Stomach smooth muscle (tissue), 2 donors: Measurements from ENCODE around the gene PAK6.

Experiments used
- H3K27ac ChIP-seq: one replicate; pipeline ENCODE4 v1.7.0; 2013; ENCODE audit warnings: mild to moderate bottlenecking, low read length, inconsistent platforms
- H3K27me3 ChIP-seq, 2 donors: one replicate each; pipeline ENCODE4 v1.7.0; 2013; ENCODE audit warnings: low read length in 2 of 2; ENCODE audit not compliant: insufficient read depth in 2 of 2, control insufficient read depth in 1 of 2
- H3K36me3 ChIP-seq, 2 donors: one replicate each; pipeline ENCODE4 v1.7.0; 2013; ENCODE audit warnings: low read length in 2 of 2; ENCODE audit not compliant: control insufficient read depth in 2 of 2, insufficient read depth in 2 of 2
- H3K4me1 ChIP-seq: one replicate; pipeline ENCODE4 v1.7.0; 2013; ENCODE audit warnings: low read length; ENCODE audit not compliant: control insufficient read depth, insufficient read depth
- H3K4me3 ChIP-seq, 2 donors: one replicate each; pipeline ENCODE4 v1.7.0; 2013; ENCODE audit warnings: low read length in 2 of 2
- H3K9ac ChIP-seq, 2 donors: one replicate each; pipeline ENCODE4 v1.7.0; 2013; ENCODE audit warnings: low read length in 2 of 2, mild to moderate bottlenecking in 1 of 2
- H3K9me3 ChIP-seq, 2 donors: one replicate each; pipeline ENCODE4 v1.7.0; 2013; ENCODE audit warnings: low read length in 2 of 2; ENCODE audit not compliant: control insufficient read depth in 2 of 2
- donor health status: healthy.
- donor health status: Pancreatic carcinoma.

PAK6 gene

DNA sequence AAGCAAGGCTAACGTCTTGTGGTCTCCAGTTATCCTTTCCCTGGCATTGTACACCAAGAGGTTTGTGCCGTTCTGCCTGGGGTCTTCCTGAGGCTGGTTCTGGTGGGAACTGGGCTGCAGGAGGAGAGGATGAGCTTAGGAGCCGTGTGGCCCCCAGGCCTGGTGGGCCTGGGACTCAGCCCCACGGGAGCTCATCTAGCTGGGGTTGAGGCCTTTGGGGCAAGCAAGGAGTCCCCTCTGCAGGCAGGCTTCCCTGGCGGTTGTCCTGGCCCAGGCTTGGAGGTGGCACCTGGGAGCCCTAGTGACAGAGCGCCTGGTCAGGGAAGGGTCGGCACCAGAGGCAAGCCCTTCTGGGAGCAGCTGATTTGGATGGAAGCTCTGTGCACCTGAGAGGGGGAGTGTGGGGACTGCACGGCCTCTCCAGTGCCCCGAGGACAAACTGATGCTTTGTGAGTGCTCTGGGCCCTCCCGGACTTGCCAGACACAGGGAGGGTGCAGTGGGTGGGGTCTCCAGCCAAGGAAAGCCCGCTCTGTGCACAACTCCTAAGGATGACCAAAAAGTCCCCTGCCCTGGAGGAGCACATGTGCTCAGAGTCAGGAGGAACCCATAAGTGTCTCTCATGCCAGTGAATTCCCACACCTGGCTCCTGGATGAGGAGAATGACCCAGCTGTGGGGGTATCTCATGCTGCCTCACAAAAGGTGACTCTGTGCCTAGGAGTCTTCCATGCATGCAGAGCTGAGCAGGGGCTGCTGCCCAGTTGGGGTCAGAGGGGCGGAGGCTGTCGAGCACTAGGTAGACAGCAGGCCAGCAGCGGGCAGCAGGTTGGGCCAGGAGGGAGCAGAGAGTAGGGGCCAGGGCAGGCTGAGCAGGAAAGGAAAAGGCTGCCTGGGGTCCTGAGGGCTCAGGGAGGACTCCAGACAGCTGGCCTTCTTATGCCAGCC is 2.7 kb downstream of the PAK6 start:
- Histone ChIP-seq H3K4me1 (peaks cover 7% of the 10 kb centered on the region), H3K4me3 (no peak overlapping the region), H3K36me3 (no peaks in the 10 kb centered on the region), H3K9me3 (no peaks in the 10 kb centered on the region), H3K9ac (no peak overlapping the region), H3K27ac (no peak overlapping the region), H3K27me3 (peaks cover 6 to 16% of the 10 kb centered on the region in 2 donors)

DNA sequence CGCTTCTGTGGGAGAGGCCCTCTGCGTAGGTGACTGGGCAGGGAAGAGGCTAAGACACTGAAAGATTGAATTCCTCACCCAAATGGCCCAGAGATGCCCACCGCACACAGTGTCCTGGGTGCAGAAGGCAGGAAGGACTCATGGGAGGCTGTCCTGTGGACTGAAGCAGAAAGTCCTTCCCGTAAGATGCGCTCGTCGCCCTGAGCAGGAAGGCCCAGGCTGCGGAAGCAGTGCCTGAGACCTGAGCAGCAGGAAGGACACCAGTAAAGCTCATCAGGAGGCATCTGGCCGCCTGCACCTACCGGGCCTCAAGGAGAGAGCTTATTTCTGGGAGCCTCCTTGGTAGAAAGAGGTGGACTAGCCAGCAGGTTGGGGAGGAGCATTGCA is 3.3 kb downstream of the PAK6 start:
- no peak overlapping the region for H3K4me3 ChIP-seq
- no peak overlapping the region for H3K27ac ChIP-seq
- no peak overlapping the region for H3K9ac ChIP-seq
- H3K36me3 ChIP-seq = no peaks in the 10 kb centered on the region
- H3K4me1 ChIP-seq = peaks cover 7% of the 10 kb centered on the region
- no peaks in the 10 kb centered on the region for H3K9me3 ChIP-seq
- H3K27me3 ChIP-seq = peaks cover 6 to 16% of the 10 kb centered on the region in 2 donors

DNA sequence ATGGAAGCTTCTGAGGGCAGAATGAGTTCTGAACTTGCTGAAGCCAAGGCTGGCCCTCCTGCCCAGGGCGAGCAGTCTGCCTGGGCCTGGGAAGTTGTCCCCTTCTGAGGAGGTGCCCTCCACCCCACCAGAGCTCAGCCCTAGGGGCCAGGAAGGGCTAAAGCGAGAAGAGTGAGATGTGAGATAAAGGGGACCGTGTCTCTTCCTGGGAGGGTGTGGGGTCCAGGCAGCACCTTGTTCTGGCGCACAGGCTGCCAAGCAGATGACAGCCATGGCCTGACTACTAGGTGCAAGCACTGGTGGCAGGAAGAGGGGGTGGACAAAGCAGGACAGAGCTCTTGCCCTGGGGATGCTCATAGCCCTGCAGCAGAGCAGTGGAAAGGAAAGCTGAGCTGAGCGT is 3.7 kb downstream of the PAK6 start:
- peaks cover 7% of the 10 kb centered on the region for H3K4me1 ChIP-seq
- no peak overlapping the region for H3K9ac ChIP-seq
- H3K36me3 ChIP-seq = no peaks in the 10 kb centered on the region
- peaks cover 6 to 16% of the 10 kb centered on the region in 2 donors for H3K27me3 ChIP-seq
- no peak overlapping the region for H3K4me3 ChIP-seq
- H3K9me3 ChIP-seq = no peaks in the 10 kb centered on the region
- no peak overlapping the region for H3K27ac ChIP-seq

DNA sequence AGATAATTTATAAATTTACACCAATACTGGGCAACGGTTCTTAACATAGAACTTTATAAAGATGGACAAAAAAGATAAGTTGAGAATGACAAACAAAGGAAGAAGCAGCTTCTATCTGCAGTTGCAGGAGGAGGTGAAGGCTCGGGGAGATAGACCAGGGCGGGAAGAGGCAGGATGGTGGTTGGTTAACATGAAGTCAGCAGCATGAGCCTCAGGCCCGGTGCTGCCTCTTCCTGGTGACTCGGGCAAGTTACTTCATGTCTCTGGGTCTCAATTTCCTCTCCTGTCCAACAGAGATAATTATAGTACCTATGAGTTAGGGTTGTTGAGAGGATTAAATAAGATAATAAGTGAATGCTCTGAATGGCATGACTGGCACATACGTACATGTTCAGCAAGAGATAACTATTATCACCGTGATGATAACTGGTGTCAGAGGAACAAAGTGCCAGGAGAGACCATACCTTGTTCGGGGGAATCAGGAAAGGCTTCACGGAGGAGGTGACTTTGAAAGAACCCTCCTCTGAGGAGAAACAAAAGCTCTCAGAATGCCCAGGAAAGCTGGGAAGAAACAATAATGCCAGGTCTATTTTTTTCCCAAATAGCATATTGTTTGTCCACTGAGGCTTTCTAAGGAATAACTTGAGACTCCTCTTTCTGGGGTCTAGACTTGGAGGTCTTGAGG is 4.4 kb downstream of the PAK6 start:
- Histone ChIP-seq H3K9me3 (no peaks in the 10 kb centered on the region), H3K27me3 (peaks cover 6 to 15% of the 10 kb centered on the region in 2 donors), H3K4me1 (peaks cover 7% of the 10 kb centered on the region), H3K36me3 (no peaks in the 10 kb centered on the region), H3K4me3 (no peak overlapping the region), H3K27ac (no peak overlapping the region), H3K9ac (no peak overlapping the region)

DNA sequence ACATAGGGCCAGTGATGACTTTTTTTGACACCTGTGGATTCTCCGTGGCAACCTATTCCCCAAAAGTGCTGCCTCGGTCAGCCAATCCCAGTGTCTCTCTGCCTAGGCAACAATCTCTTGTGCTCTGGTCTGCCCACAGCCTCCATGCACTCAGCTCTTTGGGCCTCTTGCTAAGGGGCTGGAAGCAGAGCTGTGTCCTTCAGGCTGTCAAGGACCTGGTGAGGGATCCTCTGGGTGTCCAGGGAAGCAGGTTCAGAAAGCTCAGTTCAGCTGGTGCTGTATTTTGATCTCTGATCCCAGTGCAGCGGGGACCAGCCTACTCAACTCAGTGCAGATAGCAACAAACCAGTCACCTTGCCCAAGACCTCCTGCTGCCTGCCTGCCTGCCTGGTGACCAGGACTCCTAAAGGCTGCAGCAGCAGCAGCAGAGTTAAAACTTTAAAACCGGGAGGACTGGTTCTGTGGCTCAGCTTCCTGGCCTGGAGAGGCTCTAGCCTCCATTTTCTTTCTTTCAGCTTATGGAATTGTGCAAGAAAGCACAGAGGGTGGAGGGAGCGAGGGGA is 6.2 kb downstream of the PAK6 start:
- Histone ChIP-seq H3K27ac (no peak overlapping the region), H3K27me3 (peaks cover 2% of the 10 kb centered on the region in 2 donors), H3K4me3 (no peak overlapping the region), H3K36me3 (no peaks in the 10 kb centered on the region), H3K4me1 (no peaks in the 10 kb centered on the region), H3K9ac (no peak overlapping the region), H3K9me3 (no peaks in the 10 kb centered on the region)

DNA sequence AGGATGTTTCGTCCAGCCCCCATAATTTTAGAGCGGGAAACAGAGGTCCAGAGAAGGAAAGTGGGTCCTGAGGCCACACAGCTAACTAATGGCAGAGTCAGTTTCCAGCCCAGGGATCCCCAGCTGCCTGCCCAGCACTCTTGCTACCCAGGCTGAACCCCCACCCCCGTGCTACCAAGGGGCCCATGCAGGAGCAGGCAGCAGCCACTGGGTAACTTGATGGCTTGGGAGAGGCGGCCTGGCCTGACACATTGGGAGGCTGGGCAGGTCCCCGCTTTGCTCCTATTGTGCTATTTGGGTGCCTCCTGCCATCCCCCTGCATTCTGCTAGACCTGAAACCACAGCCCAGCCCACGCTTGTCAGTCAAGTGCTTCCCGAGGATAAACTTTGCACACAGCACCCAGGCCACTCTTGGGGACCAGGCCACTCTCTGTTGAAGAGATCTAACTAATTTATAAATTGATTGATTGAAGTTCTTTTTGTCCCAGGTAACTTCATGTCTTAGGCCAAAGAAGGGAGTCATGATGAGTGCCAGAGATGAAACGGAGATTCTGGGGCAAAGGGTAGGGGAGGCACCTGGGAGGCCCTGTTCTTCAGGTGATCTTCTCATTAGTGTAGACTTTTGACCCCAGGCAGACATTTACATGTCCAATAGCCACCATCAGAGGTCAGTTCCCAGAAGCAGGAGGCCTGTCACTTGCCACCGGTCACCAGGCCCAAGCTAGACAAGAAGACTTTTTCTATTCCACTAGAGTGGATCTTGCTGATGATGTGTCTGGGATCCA is 7.0 kb downstream of the PAK6 start:
- no peaks in the 10 kb centered on the region for H3K4me1 ChIP-seq
- H3K27ac ChIP-seq = no peak overlapping the region
- no peaks in the 10 kb centered on the region for H3K27me3 ChIP-seq
- no peak overlapping the region for H3K4me3 ChIP-seq
- no peaks in the 10 kb centered on the region for H3K36me3 ChIP-seq
- no peaks in the 10 kb centered on the region for H3K9me3 ChIP-seq
- H3K9ac ChIP-seq = no peak overlapping the region

DNA sequence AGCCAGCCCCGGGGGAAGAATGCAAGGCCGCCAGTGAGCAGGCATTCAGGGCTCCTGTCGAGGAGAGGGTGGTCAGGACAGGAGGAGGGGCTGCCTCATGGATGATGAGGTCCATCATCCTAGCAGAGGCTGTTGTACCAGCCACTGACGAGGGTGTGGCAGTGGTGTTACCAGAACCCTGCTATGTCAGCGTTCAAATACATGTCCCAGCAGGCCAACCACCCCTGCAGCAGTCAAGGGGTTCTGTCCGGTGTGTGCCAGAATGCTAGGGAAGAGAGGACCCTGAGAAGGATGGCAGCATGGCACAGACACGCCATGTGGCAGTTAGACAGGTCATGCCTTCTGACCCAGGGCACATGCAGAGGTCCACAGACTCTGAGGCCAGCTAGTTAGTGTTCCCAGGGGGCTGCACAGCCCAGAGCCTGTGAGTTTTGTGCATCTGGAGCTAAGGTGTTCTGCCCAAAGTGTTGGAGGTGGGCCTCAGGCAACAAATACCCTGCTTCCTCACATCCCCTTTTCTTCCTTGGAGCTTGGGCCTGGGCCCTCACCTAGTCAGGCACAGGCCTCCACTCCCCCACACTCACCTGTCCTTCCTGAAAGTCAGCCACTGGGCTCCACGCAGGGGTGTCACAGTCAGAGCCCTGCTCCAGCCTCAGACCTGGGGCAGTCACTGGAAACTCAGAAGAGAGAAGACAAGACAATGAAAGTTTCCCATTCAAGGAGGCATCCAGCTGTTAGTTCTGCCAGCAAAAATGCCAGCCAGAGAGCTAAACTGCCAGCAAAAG is 7.8 kb downstream of the PAK6 start:
- no peak overlapping the region for H3K27ac ChIP-seq
- no peak overlapping the region for H3K4me3 ChIP-seq
- H3K9me3 ChIP-seq = no peaks in the 10 kb centered on the region
- no peaks in the 10 kb centered on the region for H3K36me3 ChIP-seq
- no peaks in the 10 kb centered on the region for H3K27me3 ChIP-seq
- no peaks in the 10 kb centered on the region for H3K4me1 ChIP-seq
- no peak overlapping the region for H3K9ac ChIP-seq

DNA sequence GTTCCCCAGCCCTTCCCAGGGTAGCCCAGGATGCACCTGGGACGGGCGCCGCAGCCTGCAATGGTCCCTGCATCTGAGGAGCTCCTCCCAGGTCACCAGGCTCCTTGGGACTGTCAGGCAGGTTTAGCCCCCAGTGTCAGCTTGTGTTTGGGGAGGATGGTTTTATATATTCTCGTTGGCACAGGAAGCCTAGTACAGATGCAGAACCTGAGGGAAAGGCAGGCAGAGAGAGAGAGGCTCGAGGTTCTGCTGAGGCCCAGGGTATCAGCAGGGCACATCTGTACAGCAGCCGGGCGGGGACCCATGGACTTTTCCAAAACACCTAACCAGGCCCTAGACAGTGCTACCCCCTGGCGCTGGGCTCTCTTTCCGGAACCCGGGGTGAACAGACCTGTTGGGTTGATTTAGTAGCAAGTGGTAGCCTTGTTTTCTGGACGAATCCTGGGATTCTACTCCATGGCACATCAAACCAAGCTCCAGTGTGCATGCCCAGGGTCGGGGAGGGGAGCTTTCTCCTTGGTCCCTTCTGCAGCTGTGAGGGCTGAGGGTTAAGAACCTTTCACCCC is 8.6 kb downstream of the PAK6 start:
- peaks cover under 1% of the 10 kb centered on the region for H3K4me1 ChIP-seq
- H3K9ac ChIP-seq = no peak overlapping the region
- H3K27ac ChIP-seq = no peak overlapping the region
- no peaks in the 10 kb centered on the region for H3K9me3 ChIP-seq
- H3K4me3 ChIP-seq = no peak overlapping the region
- no peaks in the 10 kb centered on the region for H3K36me3 ChIP-seq
- no peaks in the 10 kb centered on the region for H3K27me3 ChIP-seq

DNA sequence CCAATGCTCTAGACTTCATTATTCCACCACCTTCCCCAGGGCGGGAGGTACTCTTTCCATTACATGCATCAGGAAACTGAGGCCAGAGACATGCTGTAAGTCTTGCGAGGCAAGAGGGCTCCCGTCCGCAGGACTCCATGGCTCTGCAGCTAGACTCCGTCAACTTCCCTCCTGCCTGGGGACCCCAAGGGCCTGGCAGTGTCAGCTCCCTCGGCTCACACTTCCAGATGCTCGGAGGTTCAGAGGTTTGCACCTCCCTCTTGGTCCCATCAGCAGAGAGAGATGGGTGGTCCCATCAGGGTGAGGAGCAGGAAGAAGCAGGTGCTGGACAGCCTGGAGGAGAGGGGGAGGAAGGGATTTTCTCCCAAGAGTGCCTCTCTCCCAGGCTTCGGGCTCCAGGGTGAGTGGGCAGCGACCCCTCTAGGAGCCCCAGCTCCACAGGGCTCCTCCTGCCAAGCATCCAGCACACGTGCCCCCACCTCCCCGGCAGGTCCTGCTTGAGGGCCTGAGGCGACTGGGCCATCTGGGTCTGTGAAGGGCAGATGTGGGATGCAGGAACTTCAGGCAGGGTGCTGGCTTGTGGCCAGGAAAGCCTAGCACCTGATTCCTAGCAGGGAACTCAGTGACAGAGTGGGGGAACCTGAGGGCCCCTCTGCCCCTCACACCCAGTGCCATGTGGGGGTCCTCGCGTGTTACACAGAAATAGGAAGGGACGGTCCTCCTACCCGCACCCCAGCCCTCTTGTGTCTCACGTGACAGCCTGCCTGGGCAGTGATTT is 9.3 kb downstream of the PAK6 start:
- H3K27me3 ChIP-seq = peaks cover under 1 to 1% of the 10 kb centered on the region in 2 donors

More for the DNA sequence above, 9.3 kb downstream of the PAK6 start:
- H3K27ac ChIP-seq = no peak overlapping the region
- no peaks in the 10 kb centered on the region for H3K9me3 ChIP-seq
- no peaks in the 10 kb centered on the region for H3K36me3 ChIP-seq
- no peak overlapping the region for H3K4me3 ChIP-seq
- no peak overlapping the region for H3K9ac ChIP-seq
- H3K4me1 ChIP-seq = peaks cover 7% of the 10 kb centered on the region
